Ovary (tissue), 9 donors: ENCODE measurements around the gene RHBDF1. TPM values are rescaled to one million over a fixed set of nuclear protein-coding genes. Genes with fewer than 3 reads are reported as not detected.

ENCODE experiments used
- DNase-seq, 5 donors: peaks; one replicate each; pipeline ENCODE4 v3.0.0-alpha.2; 2019 to 2020
- H3K27ac ChIP-seq, 2 donors: fragments of 200-600 bp; one replicate each; pipeline versions ENCODE4 v1.5.1 to v1.8.0; 2019 to 2022
- H3K27me3 ChIP-seq: fragments of 200-600 bp; one replicate; pipeline ENCODE4 v1.8.0; 2022
- H3K36me3 ChIP-seq: fragments of 200-600 bp; sonication (generic); one replicate; pipeline ENCODE4 v1.5.1; 2019
- H3K4me1 ChIP-seq: one replicate; pipeline ENCODE4 v1.8.1; 2013; ENCODE audit warnings: mild to moderate bottlenecking, moderate library complexity; ENCODE audit not compliant: insufficient read depth
- H3K4me3 ChIP-seq: fragments of 200-600 bp; sonication (generic); one replicate; pipeline ENCODE4 v1.5.1; 2017
- H3K9me3 ChIP-seq, 2 donors: fragments of 200-600 bp in 1 of 2; sonication (generic) in 1 of 2; one replicate each; pipeline versions ENCODE4 v1.5.1 to v1.8.1; 2013 to 2019; ENCODE audit warnings: mild to moderate bottlenecking in 1 of 2, moderate library complexity in 1 of 2
- EP300 ChIP-seq: sonication (generic); formaldehyde crosslinking; IDR thresholded peaks from one replicate; pipeline ENCODE4 v1.6.1; 2017; ENCODE audit warnings: antibody characterized with exemption
- POLR2A ChIP-seq: fragments of 450-650 bp; IDR thresholded peaks from one replicate; pipeline ENCODE4 v1.6.1; 2017; ENCODE audit warnings: antibody characterized with exemption, mild to moderate bottlenecking, moderate library complexity
- WGBS, 3 donors: extraction: QIAGEN DNeasy Blood & Tissue Kit in 1 of 3; methylation state at CpG; one replicate each; pipeline versions ENCODE4 v1.1.5 to v1.1.7; 2013 to 2017; 5-methylcytosine and 5-hydroxymethylcytosine counted together
- intact Hi-C, 4 donors: fragments of 100-400 bp; cut with DNase I; formaldehyde crosslinking; loops; one replicate each; pipeline versions ENCODE4 v1.11.0 to v1.15.1; 2022 to 2023
- polyA plus RNA-seq, 2 donors: library from polyadenylated mRNA; stranded (reverse); fragments of 200-250 nt in 1 of 2; fragments of 350-450 nt in 1 of 2; fragmentation: Illumina TruSeq in 1 of 2; extraction: RNeasy Lipid Tissue Mini Kit (QIAGEN cat#74804) in 1 of 2; gene quantifications; one replicate each; pipeline ENCODE4 v1.2.3, GENCODE V29; 2013 to 2014
- total RNA-seq, 7 donors: library from RNA; depleted of rRNA in 2 of 7; stranded (reverse); fragments of >200 nt in 2 of 7; fragmentation: NEBNext Ultra II Directional in 3 of 7; extraction: Animal tissue kit (Norgen Biotek cat#: 25700) in 3 of 7; gene quantifications; one replicate each; pipeline versions ENCODE4 v1.1.0 to v1.2.4, GENCODE V29; 2016 to 2023
- TF ChIP-seq, protein P1 (sequence below), 3 donors: fragments of 450-650 bp in 2 of 3; fragments of 200-600 bp in 1 of 3; IDR thresholded peaks; one replicate each; pipeline versions ENCODE4 v1.5.1 to v1.8.0; 2016 to 2022; ENCODE audit warnings: antibody characterized with exemption in 3 of 3, mild to moderate bottlenecking in 1 of 3
- donor health status: DM: no; HTN: no; CAD: no; lungs with moderate emphysema.
- donor health status: DM: no; HTN: no; CAD: no.
- donor health status: Bipolar disorder and iron deficiency.
- donor health status: DM: yes; HTN: yes; CAD: no.
- donor health status: DM: no; HTN: no; CAD: no.
- donor health status: DM: yes; HTN: yes; CAD: no.

The RHBDF1 gene
- total and polyA plus RNA-seq, 9 donors = 10.9 to 76.0 (median 49.2) TPM

GRCh38 chr16:83781-84615 is 11.6 kb upstream of the RHBDF1 start:
- whole genome bisulfite sequencing, 3 donors = 34 to 45% (median 41%) methylated on average over 21 of the region's 21 CpGs
- intact Hi-C loops = no loop called here
- Histone ChIP-seq H3K36me3 (no peaks in the 10 kb centered on the region), H3K9me3 (no peaks in the 10 kb centered on the region), H3K4me3 (no peak overlapping the region), H3K4me1 (peaks cover 20% of the 10 kb centered on the region), H3K27ac (peak overlapping the region in 1 of 2 donors; percentile 57), H3K27me3 (no peaks in the 10 kb centered on the region)
- peak in 1 of 5 donors; percentile 52 for DNase-seq
- TF ChIP-seq, protein P1, sequence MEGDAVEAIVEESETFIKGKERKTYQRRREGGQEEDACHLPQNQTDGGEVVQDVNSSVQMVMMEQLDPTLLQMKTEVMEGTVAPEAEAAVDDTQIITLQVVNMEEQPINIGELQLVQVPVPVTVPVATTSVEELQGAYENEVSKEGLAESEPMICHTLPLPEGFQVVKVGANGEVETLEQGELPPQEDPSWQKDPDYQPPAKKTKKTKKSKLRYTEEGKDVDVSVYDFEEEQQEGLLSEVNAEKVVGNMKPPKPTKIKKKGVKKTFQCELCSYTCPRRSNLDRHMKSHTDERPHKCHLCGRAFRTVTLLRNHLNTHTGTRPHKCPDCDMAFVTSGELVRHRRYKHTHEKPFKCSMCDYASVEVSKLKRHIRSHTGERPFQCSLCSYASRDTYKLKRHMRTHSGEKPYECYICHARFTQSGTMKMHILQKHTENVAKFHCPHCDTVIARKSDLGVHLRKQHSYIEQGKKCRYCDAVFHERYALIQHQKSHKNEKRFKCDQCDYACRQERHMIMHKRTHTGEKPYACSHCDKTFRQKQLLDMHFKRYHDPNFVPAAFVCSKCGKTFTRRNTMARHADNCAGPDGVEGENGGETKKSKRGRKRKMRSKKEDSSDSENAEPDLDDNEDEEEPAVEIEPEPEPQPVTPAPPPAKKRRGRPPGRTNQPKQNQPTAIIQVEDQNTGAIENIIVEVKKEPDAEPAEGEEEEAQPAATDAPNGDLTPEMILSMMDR (IDR thresholded peaks at IDR 0.05) = no peak
- TF ChIP-seq EP300 (no peak), POLR2A (no peak)

GRCh38 chr16:83060-83603 is 10.7 kb upstream of the RHBDF1 start:
- WGBS, 3 donors = 92 to 94% (median 93%) methylated on average over 25 to 31 of the region's 31 CpGs
- H3K4me1 ChIP-seq = peaks cover 25% of the 10 kb centered on the region
- TF ChIP-seq POLR2A (no peak), EP300 (no peak)
- TF ChIP-seq, protein P1 (IDR thresholded peaks at IDR 0.05) = no peak

GRCh38 chr16:79151-80054 is 7.0 kb upstream of the RHBDF1 start:
- Histone ChIP-seq H3K4me3 (peak overlapping the region; percentile 49), H3K36me3 (no peaks in the 10 kb centered on the region), H3K27ac (peak overlapping the region; percentile 87 to 97), H3K9me3 (no peaks in the 10 kb centered on the region), H3K27me3 (no peaks in the 10 kb centered on the region), H3K4me1 (peaks cover 42% of the 10 kb centered on the region)
- intact Hi-C loops = no loop called here
- DNase-seq = no peak
- TF ChIP-seq, protein P1 (IDR thresholded peaks at IDR 0.05) = no peak
- TF ChIP-seq EP300 = no peak
- TF ChIP-seq POLR2A = no peak
- WGBS, 3 donors = 63 to 68% (median 64%) methylated on average over 30 to 32 of the region's 32 CpGs

More at GRCh38 chr16:83060-83603, 10.7 kb upstream of the RHBDF1 start:
- H3K27ac ChIP-seq = no peak overlapping the region
- H3K9me3 ChIP-seq = no peaks in the 10 kb centered on the region
- intact Hi-C loops = no loop called here
- DNase-seq = peak in 1 of 5 donors; percentile 19
- no peaks in the 10 kb centered on the region for H3K36me3 ChIP-seq
- H3K27me3 ChIP-seq = no peaks in the 10 kb centered on the region
- H3K4me3 ChIP-seq = no peak overlapping the region

DNA sequence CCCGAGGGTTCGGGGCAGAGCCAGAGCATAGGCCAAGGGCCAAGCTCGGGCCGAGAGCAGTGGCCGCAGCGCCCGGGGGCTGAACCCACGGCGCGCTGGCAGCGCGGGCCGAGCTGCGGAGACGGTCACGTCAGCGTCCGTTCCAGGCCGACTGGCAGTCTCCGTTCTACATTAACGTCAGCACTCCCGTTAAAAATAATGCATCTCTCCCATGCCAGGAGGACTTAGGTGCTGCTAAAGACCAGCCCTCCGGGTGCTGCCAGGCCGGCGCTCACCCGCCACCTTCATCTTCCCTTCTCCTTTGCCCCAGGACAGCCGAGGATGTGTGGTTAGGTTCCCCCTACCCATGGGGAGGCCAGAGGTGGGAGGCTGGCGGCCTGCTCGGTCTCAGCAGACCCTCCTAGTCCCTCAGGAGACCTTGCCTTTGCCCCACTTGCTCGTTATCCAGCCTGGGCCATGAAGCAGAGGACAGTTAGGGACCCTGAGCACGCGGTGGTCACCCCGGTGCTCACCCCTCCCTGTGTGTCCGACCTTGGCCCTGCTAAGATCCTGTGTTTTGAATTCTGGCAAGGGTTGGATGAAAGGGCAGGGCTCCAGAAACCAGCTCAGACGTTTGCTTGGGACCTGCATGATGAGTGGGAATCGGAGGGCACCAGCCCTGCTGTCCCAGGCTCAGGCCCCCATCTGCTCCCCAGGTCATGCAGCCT is 6.2 kb upstream of the RHBDF1 start:
- 2% methylated on average over 34 to 36 of the region's 36 CpGs for WGBS, 3 donors
- H3K27ac ChIP-seq = peak overlapping the region; percentile 87 to 97
- intact Hi-C loops = no loop called here
- H3K36me3 ChIP-seq = no peaks in the 10 kb centered on the region
- H3K4me1 ChIP-seq = peaks cover 39% of the 10 kb centered on the region
- peak overlapping the region; percentile 49 for H3K4me3 ChIP-seq
- DNase-seq = peak in 2 of 5 donors; percentile 60 to 68
- no peaks in the 10 kb centered on the region for H3K27me3 ChIP-seq
- no peak for TF ChIP-seq EP300
- TF ChIP-seq, protein P1 (IDR thresholded peaks at IDR 0.05) = no peak
- no peaks in the 10 kb centered on the region for H3K9me3 ChIP-seq
